Measurements from ENCODE around the gene PLEKHM3.

- TF ChIP-seq GATA3 (IDR thresholded peaks at IDR 0.05; ENCODE audit: low read depth, low read length) (no peak), GATA2 (IDR thresholded peaks at IDR 0.05; ENCODE audit: low read depth, low read length) (no peak)
Measured at GRCh38 chr2:207863345-207863744, 162.0 kb downstream of the PLEKHM3 start.
